Stimulated activated CD8-positive, alpha-beta memory T cell treated with anti-CD3 and anti-CD28 coated beads, Interleukin-12 subunit alpha, Interleukin-12 subunit beta, amount 100 ng/mL, for 24 hours (primary cell): ENCODE results near the gene CLGN.
"Not testable (repeated sequence)": the region's sequence is repeated elsewhere in the genome, so short reads cannot be mapped to it uniquely, and the experiment has no call there.

Experiments
- DNase-seq: peaks from one replicate; pipeline ENCODE4 v3.0.0-alpha.2; 2020; ENCODE audit errors: extremely low read depth

CLGN gene, protein sequence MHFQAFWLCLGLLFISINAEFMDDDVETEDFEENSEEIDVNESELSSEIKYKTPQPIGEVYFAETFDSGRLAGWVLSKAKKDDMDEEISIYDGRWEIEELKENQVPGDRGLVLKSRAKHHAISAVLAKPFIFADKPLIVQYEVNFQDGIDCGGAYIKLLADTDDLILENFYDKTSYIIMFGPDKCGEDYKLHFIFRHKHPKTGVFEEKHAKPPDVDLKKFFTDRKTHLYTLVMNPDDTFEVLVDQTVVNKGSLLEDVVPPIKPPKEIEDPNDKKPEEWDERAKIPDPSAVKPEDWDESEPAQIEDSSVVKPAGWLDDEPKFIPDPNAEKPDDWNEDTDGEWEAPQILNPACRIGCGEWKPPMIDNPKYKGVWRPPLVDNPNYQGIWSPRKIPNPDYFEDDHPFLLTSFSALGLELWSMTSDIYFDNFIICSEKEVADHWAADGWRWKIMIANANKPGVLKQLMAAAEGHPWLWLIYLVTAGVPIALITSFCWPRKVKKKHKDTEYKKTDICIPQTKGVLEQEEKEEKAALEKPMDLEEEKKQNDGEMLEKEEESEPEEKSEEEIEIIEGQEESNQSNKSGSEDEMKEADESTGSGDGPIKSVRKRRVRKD

DNA sequence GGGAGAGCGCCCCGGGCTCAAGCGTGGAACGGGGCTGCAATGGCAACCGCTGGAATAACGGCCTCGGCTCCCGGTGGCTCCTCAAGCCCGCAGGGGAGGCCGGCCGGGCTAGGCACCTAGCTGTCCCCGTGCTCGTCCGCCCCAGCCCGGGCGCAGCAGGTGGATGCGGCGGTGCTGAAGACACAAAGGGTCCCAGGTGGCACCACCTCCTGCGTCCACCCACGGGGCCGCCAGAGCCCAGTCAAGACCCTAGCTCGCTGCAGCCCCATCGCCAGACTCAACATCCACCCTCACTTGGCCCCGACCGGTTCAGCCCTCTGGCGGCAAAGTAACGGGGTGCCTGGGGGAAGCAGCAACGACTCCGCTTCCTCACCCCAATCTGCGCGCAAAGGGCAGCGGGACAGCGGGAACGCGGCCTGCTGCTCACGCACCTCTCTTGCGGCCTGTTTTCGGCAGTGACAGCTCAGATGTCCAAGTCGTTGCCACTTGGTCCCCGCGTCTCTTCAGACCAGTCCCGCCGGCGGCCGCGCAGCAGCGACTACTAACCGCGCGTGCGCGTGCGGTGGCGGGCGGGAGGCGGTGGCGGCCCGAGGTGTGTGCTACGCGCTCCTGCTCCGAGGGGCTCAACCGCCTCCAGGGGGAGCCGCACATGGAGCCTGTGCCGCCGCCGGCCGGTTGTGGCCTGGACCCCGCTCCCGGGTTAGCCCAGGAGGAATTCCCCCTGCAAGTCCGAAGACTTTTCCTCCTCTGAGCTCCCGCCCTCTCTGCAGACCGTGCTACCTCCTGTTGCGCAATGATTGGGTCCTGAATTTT is at the start of gene CLGN:
Gene CLGN (minus strand): TSS at position 543 of the 813 bp plus-strand sequence. CDS start 14,570 bp downstream, outside the sequence.
- no peak for DNase-seq

DNA sequence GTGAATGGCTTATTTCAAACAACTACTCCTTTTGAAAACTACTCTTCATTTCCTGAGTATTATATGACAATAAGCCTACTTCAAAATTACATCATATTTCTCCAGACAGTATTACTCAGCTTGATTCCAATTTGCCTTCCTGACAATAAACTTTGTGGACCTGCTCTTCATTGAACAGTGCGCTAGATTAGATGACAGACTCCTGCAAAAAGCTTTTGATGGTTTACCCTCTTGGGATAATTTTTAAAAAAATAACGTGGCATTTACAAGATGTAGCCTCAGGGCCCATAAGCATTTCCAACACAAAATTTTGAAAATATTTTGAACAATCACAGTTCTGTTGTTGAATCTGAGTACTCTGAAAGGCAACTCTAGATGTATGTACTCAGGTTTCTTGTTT is 44.7 kb upstream of the CLGN start:
- DNase-seq: no peak

DNA sequence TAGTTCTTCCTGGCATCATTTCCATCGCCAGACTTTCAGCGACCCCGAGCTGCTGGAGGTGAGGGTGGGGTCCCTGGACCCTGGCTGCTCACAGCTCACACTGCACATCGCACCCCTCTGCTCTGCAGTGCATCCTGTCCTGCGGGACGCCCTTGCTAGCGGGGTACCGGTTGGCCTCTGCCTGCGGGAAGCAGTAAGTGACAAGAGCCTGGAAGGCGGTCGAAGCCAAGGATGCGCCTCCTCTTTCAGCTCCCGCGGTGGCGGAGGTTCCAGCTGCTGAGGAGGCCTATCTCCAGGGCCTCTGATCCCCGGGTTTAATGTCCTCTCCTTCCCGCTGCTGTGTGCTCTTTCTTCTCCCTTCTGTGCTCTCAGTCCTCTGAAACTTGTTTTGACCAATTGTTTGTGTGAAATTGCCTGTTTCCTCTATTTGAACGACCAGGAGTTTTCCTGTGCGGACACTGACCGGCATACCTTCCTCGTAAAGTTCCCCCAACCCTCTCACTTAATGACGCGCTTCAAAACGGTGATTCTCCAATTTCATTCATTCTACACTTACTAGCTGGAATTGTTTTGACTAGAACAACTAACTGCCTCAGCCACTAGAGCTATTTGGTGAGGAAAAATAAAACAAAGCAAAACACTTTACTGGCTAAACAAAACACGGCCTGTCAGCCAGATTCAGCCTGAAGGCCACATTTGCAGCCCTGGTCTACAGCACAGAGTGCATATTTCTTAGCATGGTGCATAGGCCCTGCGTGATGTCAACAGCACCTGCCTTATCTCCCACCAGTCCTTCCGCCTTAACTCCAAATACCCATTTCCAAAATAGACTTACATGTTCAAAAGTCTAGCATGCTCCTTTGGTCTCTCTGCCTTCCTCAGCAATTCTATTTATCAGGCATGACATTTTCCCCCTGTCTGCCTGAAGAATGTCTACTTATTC is 42.6 kb upstream of the CLGN start:
- DNase-seq: no peak

DNA sequence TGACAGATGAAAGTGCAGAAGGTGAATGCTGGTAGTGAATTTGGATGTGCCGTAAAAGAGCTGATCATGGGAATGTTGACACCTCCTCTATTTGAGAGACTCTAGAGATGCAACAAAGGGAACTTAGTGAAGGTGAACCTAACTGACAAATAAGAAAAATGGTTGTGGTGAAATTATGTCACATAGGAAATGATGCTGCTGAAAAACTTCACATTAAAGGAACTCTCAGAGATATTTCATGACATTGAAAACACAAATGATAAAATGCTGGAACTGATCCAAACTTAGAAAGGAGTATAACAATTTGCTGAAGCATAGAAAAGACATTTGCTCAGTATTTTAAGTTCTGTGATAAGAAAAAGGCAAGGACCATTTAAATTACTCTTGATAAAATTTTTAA is 38.7 kb upstream of the CLGN start:
- no peak for DNase-seq

DNA sequence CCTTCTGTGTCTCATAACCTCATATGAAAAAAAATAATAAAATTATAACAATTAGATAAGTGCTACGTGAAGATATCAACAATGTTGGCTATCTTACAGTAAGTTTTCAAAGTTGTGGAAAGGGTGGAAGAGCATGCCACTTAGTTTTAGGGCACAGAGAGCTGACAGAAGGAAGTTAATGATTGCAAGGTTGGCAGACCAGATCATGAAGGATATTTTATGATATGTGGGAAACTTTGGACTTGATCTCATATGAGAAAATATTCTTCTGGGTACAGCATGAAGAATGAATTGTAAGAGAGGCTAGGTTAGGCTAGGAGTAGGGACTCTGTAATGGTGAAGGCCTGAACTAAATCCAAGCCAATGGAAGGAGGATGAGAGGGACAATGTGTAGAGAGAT is 36.2 kb upstream of the CLGN start:
- DNase-seq: no peak

DNA sequence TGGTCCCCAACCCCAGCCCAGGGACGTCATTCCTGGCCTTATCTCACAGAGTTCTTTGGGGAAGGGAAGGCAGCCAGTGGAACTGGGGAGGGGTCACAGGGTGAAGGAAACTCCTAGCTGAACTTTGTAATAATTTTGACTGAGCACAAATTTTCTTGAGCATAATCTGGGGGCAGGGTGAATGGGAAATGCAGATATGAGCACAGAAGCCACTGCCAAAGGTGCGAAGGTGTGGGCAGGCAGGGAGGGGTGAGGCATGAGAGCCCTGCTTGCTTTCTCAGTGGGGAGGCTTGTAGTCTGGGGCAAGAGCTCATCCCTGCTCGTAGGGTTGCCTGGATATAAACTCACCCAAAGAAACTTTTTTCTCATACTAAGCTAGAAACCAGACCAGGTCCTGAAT is 35.7 kb upstream of the CLGN start:
- no peak for DNase-seq

DNA sequence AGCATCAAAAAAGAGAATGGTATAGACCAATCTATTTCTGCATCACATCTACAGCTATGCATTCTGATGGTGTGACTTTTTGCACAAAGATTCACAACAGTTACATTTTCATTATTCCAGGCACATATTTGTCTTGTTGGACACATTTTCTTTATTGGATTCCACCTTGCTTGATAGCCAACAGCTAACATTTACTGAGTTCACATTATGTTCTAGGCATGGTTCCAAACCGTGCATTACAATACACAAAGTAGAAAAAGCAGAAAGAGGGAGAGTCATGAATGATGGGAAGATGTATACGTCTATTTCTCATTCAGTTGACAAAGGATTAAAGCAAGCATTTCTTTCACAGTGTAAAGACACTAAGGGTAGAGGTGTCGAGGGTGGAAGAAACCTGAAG is 22.9 kb upstream of the CLGN start:
- no peak for DNase-seq

DNA sequence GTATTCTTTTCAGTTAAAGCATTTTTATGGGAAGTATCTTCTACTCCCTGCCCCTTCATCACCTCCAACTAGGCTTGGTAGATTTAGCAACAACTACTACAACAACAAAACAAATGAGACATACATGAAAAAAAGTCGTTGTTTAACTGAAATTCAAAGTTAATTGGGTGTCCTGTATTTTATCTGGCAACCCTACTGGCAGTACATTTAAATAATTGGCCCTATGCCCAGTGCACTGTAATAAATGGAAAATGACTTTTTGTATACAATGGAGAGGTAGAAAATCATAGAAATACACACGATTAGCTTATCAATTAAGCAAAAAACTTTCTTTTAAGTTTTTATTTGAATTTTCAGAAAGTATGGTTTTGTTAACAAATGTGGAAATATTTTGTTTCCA is 21.4 kb upstream of the CLGN start:
- no peak for DNase-seq

DNA sequence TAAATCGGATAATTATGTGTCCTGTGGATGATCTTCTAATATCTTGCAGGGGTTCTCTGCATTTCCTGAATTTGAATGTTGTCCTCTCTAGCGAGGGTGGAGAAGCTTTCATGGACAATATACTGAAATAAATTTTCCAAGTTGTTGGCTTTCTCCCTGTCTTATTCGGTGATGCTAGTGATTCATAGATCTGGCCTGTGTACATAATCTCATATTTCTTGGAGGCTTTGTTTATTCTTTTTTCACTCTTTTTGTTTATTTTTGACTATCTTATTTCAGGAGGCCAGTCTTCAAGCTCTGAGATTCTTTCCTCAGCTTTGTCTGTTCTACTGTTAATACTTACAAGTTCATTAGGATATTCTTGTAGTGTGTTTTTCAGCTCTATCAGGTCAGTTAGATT is 20.7 kb upstream of the CLGN start:
- DNase-seq: no peak

DNA sequence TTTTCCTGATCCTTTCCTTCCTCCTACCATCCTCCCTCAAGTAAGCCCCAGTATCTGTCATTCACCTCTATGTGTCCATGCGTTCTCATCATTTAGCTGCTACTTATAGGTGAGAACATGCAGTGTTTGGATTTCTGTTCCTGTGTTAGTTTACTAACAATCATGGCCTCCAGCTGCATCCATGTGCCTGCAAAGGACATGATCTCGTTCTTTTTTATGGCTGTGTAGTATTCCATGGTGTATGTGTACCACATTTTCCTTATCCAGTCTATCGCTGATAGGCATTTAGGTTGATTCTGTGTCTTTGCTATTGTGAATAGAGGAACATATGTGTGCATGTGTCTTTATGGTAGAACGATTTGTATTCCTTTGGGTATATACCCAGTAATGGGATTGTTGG is 16.9 kb upstream of the CLGN start:
- not testable (repeated sequence) for DNase-seq

DNA sequence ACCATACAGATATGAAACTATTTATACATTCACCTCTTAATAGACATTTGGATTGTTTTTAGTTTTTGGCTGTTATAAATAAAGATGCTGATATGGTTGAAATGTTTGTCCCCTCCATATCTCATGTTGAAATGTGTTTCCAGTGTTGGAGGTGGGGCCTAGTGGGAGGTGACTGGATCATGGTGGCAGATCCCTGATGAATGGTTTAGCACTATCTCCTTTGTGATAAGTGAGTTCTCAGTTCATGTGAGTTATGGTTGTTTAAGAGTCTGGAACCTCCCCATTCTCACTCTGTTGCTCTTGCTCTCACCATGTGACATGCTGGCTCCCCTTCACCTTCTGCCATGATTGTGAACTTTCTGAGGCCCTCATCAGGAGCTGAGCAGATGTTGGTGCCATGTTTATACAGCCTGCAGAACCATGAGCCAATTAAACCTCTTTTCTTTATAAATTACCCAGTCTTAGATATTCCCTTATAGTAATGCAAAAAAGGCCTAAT is 12.2 kb upstream of the CLGN start:
- no peak for DNase-seq

DNA sequence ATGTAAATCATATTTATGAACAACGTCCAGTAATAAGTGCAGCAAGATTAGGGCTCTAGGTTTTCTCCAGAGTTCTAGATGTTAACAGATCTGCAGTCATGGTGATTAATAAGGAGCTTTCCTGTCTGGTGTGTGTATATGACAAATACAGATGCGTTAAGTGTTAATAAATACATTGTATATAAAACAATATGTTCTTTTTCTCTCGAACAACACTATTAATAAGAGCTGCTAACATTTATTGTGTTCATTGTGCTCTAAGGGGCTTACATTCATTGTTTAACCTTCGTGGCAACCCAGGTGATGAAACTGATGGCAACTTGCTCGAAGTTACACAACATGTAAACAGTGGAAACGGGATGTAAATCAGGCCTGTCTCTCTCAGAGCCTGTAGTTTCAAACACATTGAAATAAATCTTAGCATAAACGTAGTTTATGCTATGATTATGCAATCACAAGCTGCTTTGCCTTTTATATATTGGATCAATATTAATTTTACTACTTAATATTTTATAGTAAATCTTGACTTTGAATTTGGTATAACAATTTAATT is 547 bp upstream of the CLGN start:
- DNase-seq: no peak

DNA sequence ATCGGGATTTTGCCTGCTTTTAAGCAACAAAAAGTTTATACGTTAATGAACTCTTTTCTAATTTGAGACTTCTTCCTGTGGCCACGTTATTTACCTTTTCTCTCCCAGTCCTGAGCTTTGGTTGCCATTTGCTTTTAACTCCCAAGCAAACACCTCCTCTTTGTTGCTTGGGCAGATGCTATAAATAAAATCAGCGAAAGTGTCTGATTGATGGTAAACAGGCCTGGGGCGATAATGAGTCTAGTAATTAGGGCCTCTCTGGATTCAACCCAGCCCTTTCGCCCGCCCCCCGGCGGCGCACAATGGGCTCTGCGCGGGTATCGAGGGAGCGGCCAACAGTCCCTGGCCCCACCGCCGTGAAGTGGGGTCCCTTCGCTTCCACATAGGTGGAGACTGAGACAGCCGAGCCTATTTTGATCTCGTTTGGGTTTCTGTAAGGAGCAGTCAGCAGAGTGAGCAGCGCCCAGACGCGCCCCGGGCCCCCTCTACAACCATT is 790 bp downstream of the CLGN start:
- DNase-seq: no peak

DNA sequence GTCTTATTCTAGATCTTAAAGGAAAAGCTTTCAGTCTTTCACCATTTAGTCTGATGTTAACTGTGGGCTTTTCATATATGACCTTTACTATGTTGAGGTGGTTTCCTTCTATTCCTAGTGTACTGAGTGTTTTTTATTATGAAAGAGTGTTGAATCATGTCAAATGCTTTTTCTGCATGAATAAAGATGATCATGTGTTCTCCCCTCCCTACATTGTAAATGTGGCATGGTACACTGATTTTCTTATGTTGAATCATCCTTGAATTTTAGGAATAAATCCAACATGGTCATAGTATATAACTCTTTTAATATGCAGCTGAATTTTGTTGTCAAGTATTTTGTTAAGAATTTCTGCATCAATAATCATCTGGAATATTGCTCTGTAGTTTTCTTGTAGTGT is 4.3 kb downstream of the CLGN start:
- DNase-seq: no peak

DNA sequence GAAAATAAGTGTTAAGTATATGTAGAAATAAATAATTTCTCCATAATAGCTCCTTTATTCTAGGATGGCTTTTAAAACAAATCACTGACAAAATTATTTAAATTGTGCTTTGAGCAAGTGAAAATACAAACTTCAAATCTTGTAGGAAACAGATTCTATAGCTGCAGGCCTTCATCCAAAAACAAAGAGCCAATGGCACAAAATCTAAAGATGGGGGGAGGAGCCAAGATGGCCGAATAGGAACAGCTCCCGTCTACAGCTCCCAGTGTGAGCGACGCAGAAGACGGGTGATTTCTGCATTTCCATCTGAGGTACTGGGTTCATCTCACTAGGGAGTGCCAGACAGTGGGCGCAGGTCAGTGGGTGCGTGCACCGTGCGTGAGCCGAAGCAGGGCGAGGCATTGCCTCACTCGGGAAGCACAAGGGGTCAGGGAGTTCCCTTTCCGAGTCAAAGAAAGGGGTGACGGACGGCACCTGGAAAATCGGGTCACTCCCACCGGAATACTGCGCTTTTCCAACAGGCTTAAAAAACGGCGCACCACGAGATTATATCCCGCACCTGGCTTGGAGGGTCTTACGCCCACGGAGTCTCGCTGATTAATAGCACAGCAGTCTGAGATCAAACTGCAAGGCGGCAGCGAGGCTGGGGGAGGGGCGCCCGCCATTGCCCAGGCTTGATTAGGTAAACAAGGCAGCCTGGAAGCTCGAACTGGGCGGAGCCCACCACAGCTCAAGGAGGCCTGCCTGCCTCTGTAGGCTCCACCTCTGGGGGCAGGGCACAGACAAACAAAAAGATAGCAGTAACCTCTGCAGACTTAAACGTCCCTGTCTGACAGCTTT is 14.1 kb downstream of the CLGN start:
- not testable (repeated sequence) for DNase-seq

DNA sequence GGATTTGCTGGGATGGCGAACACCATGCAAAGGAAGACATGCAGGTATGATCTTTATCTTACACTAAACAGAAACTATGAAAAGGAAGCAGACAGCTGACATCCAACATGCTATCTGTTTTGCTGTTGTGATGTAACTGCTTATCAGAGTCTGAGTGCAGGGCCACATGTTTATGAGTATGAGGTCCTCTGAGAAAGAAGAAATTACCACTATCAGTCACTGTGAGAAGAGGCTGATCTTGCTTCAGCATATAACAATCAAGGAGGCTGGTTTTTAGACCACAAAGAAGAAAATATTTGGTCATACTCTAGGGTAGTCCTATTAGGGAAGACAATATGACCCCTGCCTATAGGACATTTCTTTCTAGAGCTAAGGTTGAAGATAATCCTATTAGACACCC is 18.5 kb downstream of the CLGN start:
- DNase-seq: no peak

DNA sequence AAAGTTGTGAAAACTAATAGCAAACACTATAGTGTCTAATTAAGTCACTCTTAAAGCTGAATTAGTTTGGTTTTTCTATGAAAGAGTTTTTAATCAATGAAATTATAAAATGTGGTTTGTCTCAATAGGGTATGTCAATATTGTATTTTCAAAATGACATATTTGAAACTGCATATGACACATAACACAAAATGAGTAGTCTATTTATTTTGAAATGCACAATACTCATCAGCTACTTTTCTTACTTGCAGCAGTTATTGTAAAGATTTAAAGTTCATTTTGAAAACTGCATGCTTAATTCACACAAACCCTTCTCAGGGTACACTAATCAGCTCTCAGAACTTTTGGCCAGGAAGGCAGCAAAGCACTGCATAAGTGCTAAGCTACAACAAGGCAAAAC is 21.2 kb downstream of the CLGN start:
- DNase-seq: no peak

DNA sequence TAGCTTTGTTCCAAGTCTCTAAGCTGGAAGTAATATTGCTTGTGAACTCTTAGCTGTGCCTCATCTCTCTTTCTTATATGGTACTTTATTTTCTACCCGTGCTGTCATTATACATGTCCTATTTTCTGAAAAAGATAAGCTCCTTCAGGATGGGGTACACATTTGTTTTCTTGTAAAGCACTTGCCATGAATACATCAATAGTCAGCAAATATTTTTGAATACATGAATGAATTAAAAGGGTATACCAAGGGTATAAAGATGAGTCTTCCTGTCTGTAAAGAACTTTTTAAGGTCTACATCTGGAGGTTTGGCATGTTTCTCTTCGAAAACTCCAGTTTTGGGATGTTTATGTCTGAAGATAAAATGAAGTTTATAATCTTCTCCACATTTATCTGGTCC is 27.3 kb downstream of the CLGN start:
- no peak for DNase-seq

DNA sequence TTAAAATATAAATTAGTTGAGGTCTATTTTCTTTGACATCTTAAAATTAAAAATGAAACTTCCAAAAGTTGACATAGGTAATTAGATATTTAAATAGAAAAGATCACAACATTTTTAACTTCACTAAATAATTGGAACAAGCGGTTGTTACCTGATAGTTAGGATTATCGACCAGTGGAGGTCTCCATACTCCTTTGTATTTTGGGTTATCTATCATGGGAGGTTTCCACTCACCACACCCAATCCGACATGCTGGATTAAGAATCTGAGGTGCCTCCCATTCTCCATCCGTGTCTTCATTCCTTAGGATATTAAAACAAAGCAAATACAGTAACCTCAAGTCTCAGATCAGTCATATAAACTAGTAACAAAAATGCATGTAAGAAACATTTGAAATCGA is 31.8 kb downstream of the CLGN start:
- DNase-seq: no peak

DNA sequence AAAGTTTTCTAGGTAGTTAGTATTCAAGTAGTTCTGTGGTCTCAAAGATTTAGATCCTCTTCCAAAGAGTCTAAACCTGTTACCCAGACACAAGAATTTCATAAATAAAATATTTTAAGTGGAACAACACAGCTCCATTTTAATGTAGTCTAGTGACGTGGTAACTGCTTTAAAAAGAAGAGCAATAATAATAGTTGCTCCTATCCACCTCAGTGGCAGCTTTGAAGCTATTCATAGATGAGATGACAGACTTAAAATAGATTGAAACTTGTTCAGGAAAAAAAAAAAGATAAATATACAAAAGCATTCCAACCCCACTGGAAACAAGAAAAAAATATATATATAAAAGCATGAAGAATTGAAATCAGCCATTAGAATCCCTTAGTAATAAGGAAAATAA is 39.4 kb downstream of the CLGN start:
- no peak for DNase-seq
